Measurements from ENCODE around the gene PPEF2.

PPEF2 gene

GRCh38 chr4:75820676-75821075 lies 81.6 kb downstream of the PPEF2 start:
- no peak for TF ChIP-seq CTCF (IDR thresholded peaks at IDR 0.05)
- no peak for TF ChIP-seq ZFX (IDR thresholded peaks at IDR 0.05; ENCODE audit: borderline replicate concordance)
- no peak overlapping the region for H3K27ac ChIP-seq

GRCh38 chr4:75820197-75820596 lies 82.1 kb downstream of the PPEF2 start:
- no peak overlapping the region for H3K27ac ChIP-seq
- TF ChIP-seq CTCF (IDR thresholded peaks at IDR 0.05) (no peak), ZFX (IDR thresholded peaks at IDR 0.05; ENCODE audit: borderline replicate concordance) (no peak)

GRCh38 chr4:75819121-75819520 lies 83.1 kb downstream of the PPEF2 start:
- TF ChIP-seq ZFX (IDR thresholded peaks at IDR 0.05; ENCODE audit: borderline replicate concordance) (no peak), CTCF (IDR thresholded peaks at IDR 0.05) (no peak)
- no peak overlapping the region for H3K27ac ChIP-seq

GRCh38 chr4:75817901-75818300 lies 84.4 kb downstream of the PPEF2 start:
- H3K27ac ChIP-seq, result no peak overlapping the region
- TF ChIP-seq CTCF (IDR thresholded peaks at IDR 0.05), result no peak
- no peak for TF ChIP-seq ZFX (IDR thresholded peaks at IDR 0.05; ENCODE audit: borderline replicate concordance)
